ENCODE data around the gene MYBPH. TPM values are rescaled to one million over a fixed set of nuclear protein-coding genes. Genes with fewer than 3 reads are reported as not detected.
A peak's percentile ranks its signal among the peaks of the same experiment; 100 is the strongest.

MYBPH gene
- total and polyA plus RNA-seq, 12 donors: 0.64 TPM; not detected in 11

- H3K27ac ChIP-seq: no peak overlapping the region
- H3K4me1 ChIP-seq (replicated peaks in 1 of 2): peaks cover 2 to 11% of the 10 kb centered on the region in 2 donors
- peaks cover 54% of the 10 kb centered on the region for H3K27me3 ChIP-seq
- no peaks in the 10 kb centered on the region for H3K9me3 ChIP-seq (replicated peaks in 1 of 3)
- intact Hi-C loops (cut with DNase I): no loop called here
- DNase-seq: peak in 1 of 7 donors; percentile 23
- WGBS, 4 donors: 90 to 94% (median 92%) methylated on average over 2 of the region's 2 CpGs
- no peak for TF ChIP-seq POLR2A (IDR thresholded peaks at IDR 0.05)
- no peak for TF ChIP-seq CTCF (IDR thresholded peaks at IDR 0.05)
- no peak overlapping the region for H3K4me3 ChIP-seq
- H3K36me3 ChIP-seq (replicated peaks in 1 of 2): no peaks in the 10 kb centered on the region
Measured at GRCh38 chr1:203122159-203122558, 53.5 kb downstream of the MYBPH start.

DNA sequence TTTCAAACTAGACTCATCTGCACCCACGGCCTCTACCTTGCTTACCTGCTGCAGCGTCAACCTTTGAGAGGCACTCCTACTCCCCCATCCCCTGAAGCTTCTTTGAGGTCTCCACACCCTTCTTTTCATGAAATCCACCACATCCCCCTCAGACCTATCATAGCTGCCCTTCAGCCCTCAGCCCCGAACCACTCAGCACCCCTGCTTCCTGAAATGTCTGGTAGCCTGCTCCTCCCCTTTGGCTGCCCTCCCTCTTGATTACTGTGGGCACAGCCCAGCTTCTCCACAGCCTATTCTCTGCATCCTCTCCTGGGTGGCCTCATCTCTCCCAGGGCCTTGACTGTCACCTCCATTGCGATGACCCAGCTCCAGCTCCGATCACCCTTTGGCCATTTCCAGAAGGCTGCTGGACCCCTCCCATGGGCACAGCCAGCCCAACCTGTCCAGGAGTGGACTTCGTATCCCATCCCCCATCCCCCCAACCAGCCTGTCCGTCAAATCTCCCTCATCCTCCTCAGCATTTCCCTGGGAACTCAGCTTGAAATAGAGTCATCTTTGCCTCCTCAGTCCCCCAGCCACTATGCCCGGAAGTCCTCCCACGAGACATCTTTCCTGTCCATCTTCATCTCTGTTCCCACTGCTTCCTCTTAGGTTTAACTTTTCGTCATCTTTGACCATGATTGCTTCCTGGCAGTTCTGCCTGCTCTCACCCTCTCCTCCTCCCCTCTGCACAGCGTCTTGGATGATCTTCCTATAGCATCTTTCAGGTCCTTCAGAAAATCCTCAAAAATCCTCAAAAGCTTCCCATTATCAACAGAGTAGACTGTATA is 54.2 kb downstream of the MYBPH start:
- intact Hi-C loops (cut with DNase I): no loop called here
- TF ChIP-seq POLR2A (IDR thresholded peaks at IDR 0.05) (no peak), CTCF (IDR thresholded peaks at IDR 0.05) (no peak)
- Histone ChIP-seq H3K4me1 (replicated peaks in 1 of 2) (peaks cover 0 to 4% of the 10 kb centered on the region in 2 donors), H3K36me3 (replicated peaks in 1 of 2) (no peaks in the 10 kb centered on the region), H3K27ac (no peak overlapping the region), H3K27me3 (peaks cover 49% of the 10 kb centered on the region), H3K9me3 (replicated peaks in 1 of 3) (no peaks in the 10 kb centered on the region), H3K4me3 (no peak overlapping the region)
- peak in 1 of 7 donors; percentile 35 for DNase-seq
- WGBS, 4 donors: 58 to 70% (median 63%) methylated on average over 11 of the region's 11 CpGs

DNA sequence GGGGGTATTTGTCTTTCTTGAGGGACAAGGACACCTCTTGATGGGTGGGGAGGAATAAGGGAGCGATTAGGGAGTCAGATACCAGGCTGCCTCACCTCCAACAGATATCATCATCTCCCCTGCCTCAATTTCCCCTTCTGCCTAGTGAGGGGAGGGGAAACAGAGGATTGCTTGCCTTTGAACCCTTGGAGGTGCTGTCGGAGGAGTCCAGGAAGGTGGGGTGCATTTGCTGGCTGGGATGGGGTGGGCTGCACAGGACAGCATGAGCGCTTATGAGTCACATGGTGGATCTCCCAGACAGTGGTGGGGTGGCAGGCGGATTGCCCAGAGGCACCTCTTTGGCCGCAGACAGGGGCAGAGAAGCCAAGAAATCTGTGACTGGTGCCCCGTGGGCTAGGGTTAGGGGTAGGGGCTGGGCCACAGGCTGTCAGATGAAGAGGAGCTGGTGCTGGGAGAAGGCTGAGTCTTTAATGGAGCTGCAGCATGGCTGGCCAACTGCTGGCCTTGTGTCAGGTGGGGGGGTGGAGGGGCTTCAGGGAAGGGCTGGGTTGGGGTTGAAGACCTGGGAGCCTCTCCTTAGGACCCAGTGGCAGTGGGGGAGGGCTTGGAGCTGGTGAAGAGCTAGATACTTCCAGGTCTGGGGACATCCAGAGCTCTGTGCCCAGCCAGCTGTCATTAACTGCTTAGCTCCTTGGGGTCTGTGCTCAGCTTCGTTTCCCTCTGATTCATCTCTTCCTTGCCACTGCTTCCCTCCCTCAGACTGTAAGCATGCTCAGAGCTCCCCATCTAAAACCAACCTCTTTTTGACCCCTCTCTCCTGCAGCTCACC is 55.1 kb downstream of the MYBPH start:
- peak in 1 of 7 donors; percentile 41 for DNase-seq
- H3K27ac ChIP-seq: no peak overlapping the region
- no peaks in the 10 kb centered on the region for H3K4me1 ChIP-seq (replicated peaks in 1 of 2)
- 66 to 80% (median 72%) methylated on average over 7 of the region's 7 CpGs for WGBS, 4 donors
- H3K4me3 ChIP-seq: no peak overlapping the region
- H3K27me3 ChIP-seq: peaks cover 48% of the 10 kb centered on the region
- TF ChIP-seq CTCF (IDR thresholded peaks at IDR 0.05) (no peak), POLR2A (IDR thresholded peaks at IDR 0.05) (no peak)
- intact Hi-C loops (cut with DNase I): no loop called here
- H3K9me3 ChIP-seq (replicated peaks in 1 of 3): no peaks in the 10 kb centered on the region
- H3K36me3 ChIP-seq (replicated peaks in 1 of 2): no peaks in the 10 kb centered on the region

Other genes with a start within 250 kb of the MYBPH start
- 10 to 100 TPM; 21.9 to 41.9 (median 26.9) TPM for gene KLHL12, start 248.6 kb downstream of the MYBPH start, total RNA-seq
- gene KLHL12, start 248.6 kb downstream of the MYBPH start, polyA plus RNA-seq: 10 to 100 TPM; 12.2 to 30.6 (median 14.7) TPM
- gene ADIPOR1, start 217.5 kb downstream of the MYBPH start, total RNA-seq: 100 to 1,000 TPM in 5 of 9 donors, 10 to 100 TPM in 4; 80.5 to 143 (median 105) TPM
- gene ADIPOR1, start 217.5 kb downstream of the MYBPH start, polyA plus RNA-seq: 100 to 1,000 TPM in 1 of 3 donors, 10 to 100 TPM in 2; 57.0 to 130 (median 68.7) TPM
- 100 to 1,000 TPM in 4 of 9 donors, 10 to 100 TPM in 5; 83.0 to 247 (median 95.6) TPM for gene CYB5R1, start 208.6 kb downstream of the MYBPH start, total RNA-seq
- gene CYB5R1, start 208.6 kb downstream of the MYBPH start, polyA plus RNA-seq: 10 to 100 TPM; 41.4 to 97.5 (median 45.0) TPM
- 10 to 100 TPM; 44.3 to 67.2 (median 53.0) TPM for gene TMEM183A, start 168.5 kb downstream of the MYBPH start, total RNA-seq
- gene TMEM183A, start 168.5 kb downstream of the MYBPH start, polyA plus RNA-seq: 10 to 100 TPM; 23.4 to 57.0 (median 24.4) TPM
- gene PPFIA4, start 149.3 kb downstream of the MYBPH start, total RNA-seq: 1 to 10 TPM in 1 of 9 donors, under 1 TPM in 8; 0.12 to 2.9 (median 0.42) TPM
- 1 to 10 TPM in 1 of 3 donors, under 1 TPM in 2; 0.46 to 2.6 (median 0.54) TPM for gene PPFIA4, start 149.3 kb downstream of the MYBPH start, polyA plus RNA-seq
- gene MYOG, start 89.8 kb downstream of the MYBPH start, total RNA-seq: under 1 TPM in 1 of 9 donors, not detected in 8; 0.11 TPM
- gene MYOG, start 89.8 kb downstream of the MYBPH start, polyA plus RNA-seq: not detected
- gene ADORA1, start 48.1 kb downstream of the MYBPH start, total RNA-seq: 1 to 10 TPM in 2 of 9 donors, under 1 TPM in 7; 0.14 to 1.7 (median 0.72) TPM
- under 1 TPM; 0.47 to 0.56 (median 0.49) TPM for gene ADORA1, start 48.1 kb downstream of the MYBPH start, polyA plus RNA-seq
- 1 to 10 TPM in 3 of 9 donors, under 1 TPM in 6; 0.11 to 2.0 (median 0.65) TPM for gene CHI3L1, start 10.9 kb upstream of the MYBPH start, total RNA-seq
- gene CHI3L1, start 10.9 kb upstream of the MYBPH start, polyA plus RNA-seq: 10 to 100 TPM in 1 of 3 donors, 1 to 10 TPM in 1, under 1 TPM in 1; 0.53 to 19.1 (median 5.3) TPM
- 1 to 10 TPM in 2 of 9 donors, under 1 TPM in 6, not detected in 1; 0.14 to 2.9 (median 0.55) TPM for gene CHIT1, start 53.8 kb upstream of the MYBPH start, total RNA-seq
- gene CHIT1, start 53.8 kb upstream of the MYBPH start, polyA plus RNA-seq: 1 to 10 TPM in 2 of 3 donors, under 1 TPM in 1; 0.13 to 6.5 (median 1.1) TPM
- 100 to 1,000 TPM in 2 of 9 donors, 10 to 100 TPM in 7; 11.4 to 175 (median 65.2) TPM for gene BTG2, start 129.7 kb upstream of the MYBPH start, total RNA-seq
- gene BTG2, start 129.7 kb upstream of the MYBPH start, polyA plus RNA-seq: 10 to 100 TPM; 16.6 to 58.8 (median 24.0) TPM
- gene FMOD, start 175.3 kb upstream of the MYBPH start, total RNA-seq: 100 to 1,000 TPM in 1 of 9 donors, 10 to 100 TPM in 7, 1 to 10 TPM in 1; 6.6 to 231 (median 20.1) TPM
- gene FMOD, start 175.3 kb upstream of the MYBPH start, polyA plus RNA-seq: 10 to 100 TPM; 12.1 to 19.2 (median 17.2) TPM

All from adrenal gland (tissue), 12 donors.